Mucosa of stomach (tissue), 1 donor: Measurements from ENCODE around the gene ARHGEF25.
"Not testable (repeated sequence)": the region's sequence is repeated elsewhere in the genome, so short reads cannot be mapped to it uniquely, and the experiment has no call there.

Source experiments
- H3K27me3 ChIP-seq: one replicate; pipeline ENCODE4 v1.7.0; 2013; ENCODE audit warnings: mild to moderate bottlenecking, low read length; ENCODE audit not compliant: control insufficient read depth, insufficient read depth
- H3K36me3 ChIP-seq: one replicate; pipeline ENCODE4 v1.7.0; 2013; ENCODE audit warnings: low read length; ENCODE audit not compliant: control insufficient read depth, insufficient read depth
- H3K4me1 ChIP-seq: one replicate; pipeline ENCODE4 v1.7.0; 2013; ENCODE audit warnings: mild to moderate bottlenecking, low read length; ENCODE audit not compliant: control insufficient read depth, insufficient read depth
- H3K4me3 ChIP-seq: one replicate; pipeline ENCODE4 v1.7.0; 2013; ENCODE audit warnings: low read length
- H3K9ac ChIP-seq: one replicate; pipeline ENCODE4 v1.7.0; 2013; ENCODE audit warnings: mild to moderate bottlenecking, low read length, moderate library complexity
- H3K9me3 ChIP-seq: one replicate; pipeline ENCODE4 v1.7.0; 2013; ENCODE audit warnings: mild to moderate bottlenecking, low read length, moderate library complexity; ENCODE audit not compliant: control insufficient read depth
- donor health status: Pancreatic carcinoma.

Gene ARHGEF25

GRCh38 chr12:57579011-57579410 is 32.2 kb upstream of the ARHGEF25 start:
- Histone ChIP-seq H3K36me3 (no peaks in the 10 kb centered on the region), H3K4me3 (no peak overlapping the region), H3K4me1 (no peaks in the 10 kb centered on the region), H3K9ac (no peak overlapping the region), H3K27me3 (peaks cover 3% of the 10 kb centered on the region), H3K9me3 (no peaks in the 10 kb centered on the region)

GRCh38 chr12:57579677-57580465 is 31.4 kb upstream of the ARHGEF25 start:
- Histone ChIP-seq H3K9me3 (no peaks in the 10 kb centered on the region), H3K36me3 (no peaks in the 10 kb centered on the region), H3K4me3 (no peak overlapping the region), H3K4me1 (no peaks in the 10 kb centered on the region), H3K27me3 (peaks cover 3% of the 10 kb centered on the region), H3K9ac (no peak overlapping the region)

- H3K4me3 ChIP-seq: no peak overlapping the region
- peaks cover 5% of the 10 kb centered on the region for H3K27me3 ChIP-seq
- no peaks in the 10 kb centered on the region for H3K9me3 ChIP-seq
- no peaks in the 10 kb centered on the region for H3K4me1 ChIP-seq
- no peaks in the 10 kb centered on the region for H3K36me3 ChIP-seq
- no peak overlapping the region for H3K9ac ChIP-seq
Observed at GRCh38 chr12:57580466-57580795, 30.8 kb upstream of the ARHGEF25 start.

- H3K36me3 ChIP-seq: no peaks in the 10 kb centered on the region
- peaks cover 6% of the 10 kb centered on the region for H3K27me3 ChIP-seq
- no peak overlapping the region for H3K4me3 ChIP-seq
- no peaks in the 10 kb centered on the region for H3K9me3 ChIP-seq
- H3K9ac ChIP-seq: no peak overlapping the region
- no peaks in the 10 kb centered on the region for H3K4me1 ChIP-seq
Observed at GRCh38 chr12:57581802-57582201, 29.4 kb upstream of the ARHGEF25 start.

- H3K9ac ChIP-seq: no peak overlapping the region
- no peak overlapping the region for H3K4me3 ChIP-seq
- H3K36me3 ChIP-seq: no peaks in the 10 kb centered on the region
- H3K9me3 ChIP-seq: no peaks in the 10 kb centered on the region
- H3K27me3 ChIP-seq: peaks cover 6% of the 10 kb centered on the region
- H3K4me1 ChIP-seq: no peaks in the 10 kb centered on the region
Observed at GRCh38 chr12:57582440-57582839, 28.8 kb upstream of the ARHGEF25 start.

- Histone ChIP-seq H3K9me3 (no peaks in the 10 kb centered on the region), H3K4me3 (no peak overlapping the region), H3K4me1 (no peaks in the 10 kb centered on the region), H3K27me3 (peaks cover 6% of the 10 kb centered on the region), H3K36me3 (no peaks in the 10 kb centered on the region), H3K9ac (no peak overlapping the region)
Observed at GRCh38 chr12:57583008-57583831, 28.0 kb upstream of the ARHGEF25 start.

GRCh38 chr12:57584050-57584449 is 27.2 kb upstream of the ARHGEF25 start:
- Histone ChIP-seq H3K4me1 (no peaks in the 10 kb centered on the region), H3K27me3 (peaks cover 6% of the 10 kb centered on the region), H3K4me3 (no peak overlapping the region), H3K9ac (no peak overlapping the region), H3K9me3 (no peaks in the 10 kb centered on the region), H3K36me3 (no peaks in the 10 kb centered on the region)

GRCh38 chr12:57584690-57585089 is 26.5 kb upstream of the ARHGEF25 start:
- H3K9me3 ChIP-seq: no peaks in the 10 kb centered on the region
- no peaks in the 10 kb centered on the region for H3K4me1 ChIP-seq
- peaks cover 6% of the 10 kb centered on the region for H3K27me3 ChIP-seq
- H3K36me3 ChIP-seq: no peaks in the 10 kb centered on the region
- H3K4me3 ChIP-seq: no peak overlapping the region
- no peak overlapping the region for H3K9ac ChIP-seq

GRCh38 chr12:57585156-57585555 is 26.1 kb upstream of the ARHGEF25 start:
- Histone ChIP-seq H3K4me3 (no peak overlapping the region), H3K9ac (no peak overlapping the region), H3K4me1 (no peaks in the 10 kb centered on the region), H3K9me3 (no peaks in the 10 kb centered on the region), H3K27me3 (peaks cover 6% of the 10 kb centered on the region), H3K36me3 (no peaks in the 10 kb centered on the region)

- Histone ChIP-seq H3K4me1 (peaks cover 6% of the 10 kb centered on the region), H3K27me3 (peaks cover 6% of the 10 kb centered on the region), H3K9ac (no peak overlapping the region), H3K36me3 (no peaks in the 10 kb centered on the region), H3K4me3 (no peak overlapping the region), H3K9me3 (no peaks in the 10 kb centered on the region)
Observed at GRCh38 chr12:57586128-57586527, 25.1 kb upstream of the ARHGEF25 start.

- peaks cover 6% of the 10 kb centered on the region for H3K27me3 ChIP-seq
- no peak overlapping the region for H3K9ac ChIP-seq
- H3K4me1 ChIP-seq: peaks cover 12% of the 10 kb centered on the region
- no peaks in the 10 kb centered on the region for H3K36me3 ChIP-seq
- no peak overlapping the region for H3K4me3 ChIP-seq
- H3K9me3 ChIP-seq: no peaks in the 10 kb centered on the region
Observed at GRCh38 chr12:57586832-57587429, 24.3 kb upstream of the ARHGEF25 start.

GRCh38 chr12:57588951-57589610 is 22.2 kb upstream of the ARHGEF25 start:
- not testable (repeated sequence) for H3K36me3 ChIP-seq, H3K9ac ChIP-seq, H3K4me3 ChIP-seq, H3K9me3 ChIP-seq, H3K27me3 ChIP-seq
- H3K4me1 ChIP-seq: peaks cover 24% of the 10 kb centered on the region
